BJ (cell line): ENCODE data around the gene GNS. TPM values are rescaled to one million over a fixed set of nuclear protein-coding genes. Genes with fewer than 3 reads are reported as not detected.

Source experiments
- CTCF ChIA-PET: fragments of 350-600 bp; formaldehyde crosslinking; extraction: SDS; loops from one replicate; lab custom pipeline; 2021; ENCODE audit warnings: antibody characterized with exemption, inconsistent platforms; lab: Yijun Ruan, JAX
- POLR2A ChIA-PET: fragments of 300-600 bp; sonication (Branson Sonifier 250); formaldehyde crosslinking; extraction: SDS; loops from one replicate; lab custom pipeline; 2021; ENCODE audit warnings: antibody characterized with exemption; lab: Charles Lee
- DNase-seq: peaks from one replicate; pipeline ENCODE4 v3.0.0-alpha.2; 2011; ENCODE audit warnings: low read depth
- H3K27me3 ChIP-seq: 2 replicates; pipeline ENCODE4 v1.6.0; 2011; ENCODE audit warnings: low read length; ENCODE audit not compliant: control insufficient read depth, insufficient read depth
- H3K36me3 ChIP-seq: 2 replicates; pipeline ENCODE4 v1.5.1; 2011; ENCODE audit warnings: low read length; ENCODE audit not compliant: control insufficient read depth, insufficient read depth
- H3K4me3 ChIP-seq: 2 replicates; pipeline ENCODE4 v1.5.1; 2011; ENCODE audit warnings: low read depth, mild to moderate bottlenecking, control low read depth, low read length
- polyA minus RNA-seq: library from RNA; depleted of rRNA, polyadenylated mRNA; stranded (reverse); fragments of >200 nt; gene quantifications from 2 replicates; pipeline ENCODE4 v1.2.3, GENCODE V29; 2011; rRNA and poly(A)+ RNA removed
- polyA plus RNA-seq: library from polyadenylated mRNA; depleted of rRNA; stranded (reverse); fragments of >200 nt; gene quantifications from 2 replicates; pipeline ENCODE4 v1.2.3, GENCODE V29; 2011; rRNA removed
- TF ChIP-seq, protein P1 (sequence below): IDR thresholded peaks from 2 replicates; pipeline ENCODE4 v1.5.1; 2011; ENCODE audit warnings: low read depth, mild to moderate bottlenecking, control low read depth, inconsistent platforms, low read length, moderate library complexity; ENCODE audit not compliant: insufficient read depth

The GNS gene
- polyA plus RNA-seq: 100 and 134 TPM in 2 replicates
- polyA minus RNA-seq: 85.2 and 120 TPM in 2 replicates

DNA sequence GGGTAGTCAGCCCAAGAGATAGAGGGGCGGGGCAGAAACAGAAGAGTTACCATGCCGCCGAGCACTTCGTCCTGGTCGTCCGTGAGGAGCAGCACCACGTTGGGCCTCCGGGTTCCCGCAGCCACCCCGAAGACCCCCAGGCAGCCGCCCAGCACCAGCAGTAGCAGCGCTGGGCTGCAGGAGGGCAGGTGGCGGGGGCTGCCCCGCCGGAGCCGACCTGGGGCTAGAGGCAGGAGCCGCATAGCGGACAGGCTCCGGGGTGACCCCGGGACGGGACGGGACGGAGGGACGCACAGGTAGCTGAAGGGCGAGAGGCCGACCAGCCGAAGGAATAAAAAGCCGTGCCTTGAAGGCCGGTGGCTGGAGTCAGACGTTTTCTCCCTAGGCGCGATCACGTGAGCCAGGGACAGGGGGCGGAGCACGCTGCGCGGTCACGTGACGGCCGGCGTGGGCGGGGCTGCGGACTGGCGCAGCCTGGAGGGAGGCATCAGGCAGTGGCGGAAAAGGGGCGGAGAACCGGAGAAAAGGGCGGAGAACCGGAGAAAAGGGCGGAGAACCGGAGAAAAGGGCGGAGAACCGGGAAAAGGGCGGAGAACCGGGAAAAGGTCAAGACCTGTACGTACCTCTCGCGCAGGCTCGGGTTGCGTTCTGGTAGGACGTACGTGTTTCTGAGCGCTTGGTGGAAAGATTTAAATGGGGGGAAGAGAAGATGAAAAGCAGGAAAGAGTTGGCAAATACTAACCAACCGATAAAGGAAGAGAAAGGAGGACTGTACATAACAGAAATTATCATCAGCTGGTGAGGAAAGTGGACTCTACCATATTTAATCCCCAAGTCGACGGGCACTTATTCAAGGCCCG, at the start of gene GNS:
TSS of gene GNS (minus strand) at position 372 of the 860 bp plus-strand sequence. CDS start at position 242, 130 bp downstream.
- POLR2A ChIA-PET: no interaction called here
- peak; percentile 69 for DNase-seq

DNA sequence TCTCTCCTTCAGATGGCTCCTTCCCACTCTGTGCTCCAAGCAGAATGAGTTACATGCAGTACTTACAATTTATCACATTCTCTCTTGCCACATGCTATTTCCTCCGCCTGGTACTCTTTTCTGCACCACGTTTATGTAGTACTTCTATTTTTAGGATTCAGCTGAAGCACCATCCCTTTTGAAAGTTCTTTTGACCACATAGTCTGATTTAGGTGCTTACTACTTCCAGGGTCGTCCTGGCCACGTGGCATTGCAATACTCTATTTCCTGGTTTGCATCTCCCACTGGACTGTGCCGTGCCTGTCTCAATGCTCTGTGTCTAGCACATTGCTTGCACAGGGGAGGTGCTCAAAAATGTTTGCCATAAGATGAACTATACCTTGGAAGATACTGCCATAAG, 48.9 kb upstream of the GNS start:
- TF ChIP-seq, protein P1, sequence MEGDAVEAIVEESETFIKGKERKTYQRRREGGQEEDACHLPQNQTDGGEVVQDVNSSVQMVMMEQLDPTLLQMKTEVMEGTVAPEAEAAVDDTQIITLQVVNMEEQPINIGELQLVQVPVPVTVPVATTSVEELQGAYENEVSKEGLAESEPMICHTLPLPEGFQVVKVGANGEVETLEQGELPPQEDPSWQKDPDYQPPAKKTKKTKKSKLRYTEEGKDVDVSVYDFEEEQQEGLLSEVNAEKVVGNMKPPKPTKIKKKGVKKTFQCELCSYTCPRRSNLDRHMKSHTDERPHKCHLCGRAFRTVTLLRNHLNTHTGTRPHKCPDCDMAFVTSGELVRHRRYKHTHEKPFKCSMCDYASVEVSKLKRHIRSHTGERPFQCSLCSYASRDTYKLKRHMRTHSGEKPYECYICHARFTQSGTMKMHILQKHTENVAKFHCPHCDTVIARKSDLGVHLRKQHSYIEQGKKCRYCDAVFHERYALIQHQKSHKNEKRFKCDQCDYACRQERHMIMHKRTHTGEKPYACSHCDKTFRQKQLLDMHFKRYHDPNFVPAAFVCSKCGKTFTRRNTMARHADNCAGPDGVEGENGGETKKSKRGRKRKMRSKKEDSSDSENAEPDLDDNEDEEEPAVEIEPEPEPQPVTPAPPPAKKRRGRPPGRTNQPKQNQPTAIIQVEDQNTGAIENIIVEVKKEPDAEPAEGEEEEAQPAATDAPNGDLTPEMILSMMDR: no peak
- DNase-seq: no peak
- no peaks in the 10 kb centered on the region for H3K36me3 ChIP-seq
- H3K27me3 ChIP-seq: peaks cover 5% of the 10 kb centered on the region; the same call in 1 of the 2 replicates
- CTCF ChIA-PET: no interaction called here
- POLR2A ChIA-PET: no interaction called here
- H3K4me3 ChIP-seq: no peak overlapping the region

More for the DNA sequence above, at the start of gene GNS:
- Histone ChIP-seq H3K36me3 (no peaks in the 10 kb centered on the region), H3K27me3 (no peaks in the 10 kb centered on the region), H3K4me3 (peak within 1 kb of the TSS; percentile 98)
- TF ChIP-seq, protein P1: no peak
- CTCF ChIA-PET: interaction anchor here (0.6 to 0.7 kb wide), 2 partner anchors 12 to 163 kb away, joined by 3 read pairs; no protein-coding TSS in a partner anchor

DNA sequence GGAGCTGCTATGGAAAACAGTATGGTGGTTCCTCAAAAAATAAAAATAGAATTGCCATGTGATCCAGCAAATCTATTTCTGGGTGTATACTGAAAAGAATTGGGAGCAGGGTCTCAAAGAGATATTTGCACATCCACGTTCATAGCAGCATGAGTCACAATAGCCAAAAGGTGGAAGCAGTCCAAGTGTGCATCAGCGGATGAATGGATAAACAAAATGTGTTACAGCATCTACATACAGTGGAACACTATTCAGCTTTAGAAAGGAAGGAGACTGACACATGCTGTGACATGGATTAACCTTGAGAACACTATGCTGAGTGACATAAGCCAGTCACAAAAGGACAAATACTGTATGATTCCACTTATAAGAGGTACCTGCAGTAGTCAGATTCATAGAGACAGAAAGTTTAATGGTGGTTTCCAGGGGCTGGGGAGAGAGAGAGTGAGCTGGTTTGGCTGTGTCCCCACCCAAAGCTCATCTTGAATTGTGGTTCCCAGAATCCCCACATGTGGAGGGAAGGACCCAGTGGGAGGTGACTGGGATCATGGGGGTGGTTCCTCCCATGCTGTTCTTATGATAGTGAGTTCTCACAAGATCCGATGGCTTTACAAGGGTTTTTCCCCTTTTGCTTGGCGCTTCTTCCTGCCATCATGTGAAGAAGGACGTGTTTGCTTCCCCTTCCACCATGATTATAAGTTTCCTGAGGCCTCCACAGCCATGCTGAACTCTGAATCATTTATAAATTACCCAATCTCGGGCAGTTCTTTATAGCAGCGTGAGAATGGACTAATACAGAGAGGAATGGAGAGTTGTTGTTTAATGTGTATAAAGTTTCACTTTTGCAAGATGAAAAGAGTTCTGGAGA, 47.6 kb upstream of the GNS start:
- no peak for DNase-seq
- Histone ChIP-seq H3K27me3 (peaks cover 5% of the 10 kb centered on the region; the same call in 1 of the 2 replicates), H3K4me3 (no peak overlapping the region), H3K36me3 (no peaks in the 10 kb centered on the region)
- ChIA-PET POLR2A (no interaction called here), CTCF (interaction anchor here (0.6 to 2.3 kb wide), 2 partner anchors 11 to 1627 kb away, joined by 3 to 6 read pairs; no protein-coding TSS in a partner anchor)
- TF ChIP-seq, protein P1: no peak

DNA sequence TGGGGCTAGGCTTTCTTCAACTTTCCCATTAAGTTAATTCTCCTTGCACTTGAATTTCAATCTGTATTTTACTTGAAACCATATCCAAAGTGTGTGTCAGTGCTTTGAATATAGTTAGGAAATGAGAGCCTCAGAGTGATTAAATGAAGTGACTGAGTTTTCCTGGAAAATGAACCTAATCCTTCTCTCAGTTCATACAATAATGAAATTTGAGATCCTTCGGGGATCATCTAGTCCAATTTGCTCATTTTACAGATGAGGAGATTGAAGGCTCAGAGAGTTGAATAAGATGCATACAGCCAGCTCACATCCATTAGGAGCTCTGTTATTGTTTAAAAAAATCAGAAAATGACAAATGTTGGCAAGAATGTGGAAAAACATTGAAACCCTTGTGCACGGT, 47.0 kb upstream of the GNS start:
- Histone ChIP-seq H3K27me3 (peaks cover 4% of the 10 kb centered on the region; the same call in 1 of the 2 replicates), H3K4me3 (no peak overlapping the region), H3K36me3 (no peaks in the 10 kb centered on the region)
- no peak for DNase-seq
- TF ChIP-seq, protein P1: no peak
- POLR2A ChIA-PET: no interaction called here
- CTCF ChIA-PET: interaction anchor here (2.3 kb wide), 1 partner anchor 10 kb away, joined by 6 read pairs; no protein-coding TSS in a partner anchor
